ENCODE results near the gene ZCWPW1.

Gene ZCWPW1

DNA sequence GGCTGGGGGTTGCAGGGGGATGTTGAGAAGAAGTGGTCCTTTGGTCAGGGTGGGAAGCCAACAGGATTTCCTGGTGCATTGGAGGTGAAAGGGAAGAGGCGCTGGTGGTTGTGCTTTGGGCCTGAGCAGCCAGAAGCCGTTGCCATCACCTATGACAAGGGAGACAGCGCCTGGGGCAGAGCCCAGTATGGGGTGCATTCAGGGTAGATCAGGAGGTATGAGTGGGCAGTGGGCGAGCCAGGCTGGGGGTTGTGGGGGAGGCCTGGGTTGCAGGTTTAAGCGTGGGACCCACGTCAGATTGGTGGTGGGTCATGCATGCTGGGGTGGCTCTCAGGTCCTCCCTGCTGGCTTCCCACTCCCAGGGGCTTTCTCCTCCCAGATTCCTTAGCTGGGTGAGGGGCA, 76.8 kb downstream of the ZCWPW1 start:
- DNase-seq: no peak

Measured in NCI-H2029 treated with DMSO at 0.1 percent for 48 hours (cell line).